ENCODE measurements around the gene TBC1D17. TPM values are rescaled to one million over a fixed set of nuclear protein-coding genes. Genes with fewer than 3 reads are reported as not detected.

TBC1D17 gene
- polyA plus RNA-seq, 2 of the 4 experiments (the other 2 are of a cell fraction) = 12.3 to 41.5 TPM

DNA sequence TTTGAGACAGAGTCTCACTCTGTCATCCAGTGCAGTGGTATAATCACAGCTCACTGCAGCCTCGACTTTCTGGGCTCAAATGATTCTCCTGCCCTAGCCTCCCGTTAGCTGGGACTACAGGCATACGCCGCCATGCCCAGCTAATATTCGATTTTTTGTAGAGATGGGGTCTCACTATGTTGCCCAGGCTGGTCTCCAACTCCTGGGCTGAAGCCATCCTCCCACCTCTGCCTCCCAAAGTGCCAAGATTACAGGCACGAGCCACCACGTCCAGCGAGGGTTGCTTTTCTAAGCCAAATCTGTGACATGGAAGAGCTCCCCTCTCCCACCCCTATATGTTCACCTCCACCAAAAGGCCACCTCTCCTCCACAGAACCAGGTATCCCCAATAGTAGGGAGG, 40.6 kb downstream of the TBC1D17 start:
- no peak for FAIRE-seq
- POLR2A ChIA-PET = interaction anchor here (3.8 kb wide), 1 partner anchor 11 kb away, joined by 22 read pairs; the partner anchor contains the start of genes ATF5 and NUP62
- 87% methylated on average over 8 of the region's 8 CpGs for WGBS (ENCODE audit: missing lambda C conversion rate)

DNA sequence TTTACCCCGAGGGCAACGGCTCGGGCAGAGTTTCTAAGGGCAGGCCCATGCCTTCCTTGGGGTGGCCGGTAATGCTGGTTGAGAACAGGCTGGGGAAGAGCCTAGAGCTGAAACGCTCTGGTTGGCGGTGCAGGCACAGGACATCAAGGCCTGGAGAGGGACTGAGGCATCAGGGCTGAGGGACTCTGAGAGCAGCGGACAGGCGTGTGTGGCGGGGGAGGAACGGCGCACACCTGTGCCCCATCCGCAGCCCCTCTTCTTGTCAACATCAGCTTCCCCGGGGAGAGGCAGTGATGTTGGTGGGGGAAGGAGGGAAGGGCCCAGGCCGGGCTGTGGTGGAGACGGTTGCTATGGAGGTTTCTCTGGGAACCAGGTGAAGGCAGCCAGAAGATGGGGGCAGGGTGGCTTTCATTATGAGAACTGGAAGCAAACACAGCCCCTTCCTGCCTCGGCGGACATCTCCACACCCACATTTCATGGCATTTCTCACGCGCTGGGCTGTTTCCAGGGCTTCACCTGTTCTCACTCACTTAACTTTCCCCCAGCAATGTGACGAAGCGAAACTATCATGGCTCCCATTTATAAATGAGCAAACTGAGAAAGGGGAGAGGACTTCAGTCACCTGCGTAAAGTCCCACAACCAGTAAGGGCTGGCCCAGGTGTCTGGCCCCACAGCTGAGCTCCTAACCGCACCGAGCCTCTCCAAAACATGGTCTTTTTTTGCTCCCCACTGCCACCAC, 43.3 kb downstream of the TBC1D17 start:
- ChIA-PET POLR2A (interaction anchor here (1.4 to 3.8 kb wide), 2 partner anchors 8 to 9 kb away, joined by 3 to 22 read pairs; partner anchors contain the start of genes ATF5 and NUP62), CTCF (interaction anchor here (1.0 to 1.4 kb wide), 2 partner anchors 17 to 21 kb away, joined by 3 to 5 read pairs; no protein-coding TSS in a partner anchor)
- Histone ChIP-seq H3K27ac (no peak overlapping the region), H3K4me3 (no peak overlapping the region), H3K4me1 (peaks cover 7% of the 10 kb centered on the region; the same call in 2 of the 3 replicates), H3K9me3 (no peaks in the 10 kb centered on the region), H3K4me2 (no peak overlapping the region)
- 93% methylated on average over 24 of the region's 24 CpGs for WGBS (ENCODE audit: missing lambda C conversion rate)
- no peak for TF ChIP-seq RNF2 (IDR thresholded peaks at IDR 0.05; ENCODE audit: borderline replicate concordance, low read depth)
- TF ChIP-seq, protein P1, sequence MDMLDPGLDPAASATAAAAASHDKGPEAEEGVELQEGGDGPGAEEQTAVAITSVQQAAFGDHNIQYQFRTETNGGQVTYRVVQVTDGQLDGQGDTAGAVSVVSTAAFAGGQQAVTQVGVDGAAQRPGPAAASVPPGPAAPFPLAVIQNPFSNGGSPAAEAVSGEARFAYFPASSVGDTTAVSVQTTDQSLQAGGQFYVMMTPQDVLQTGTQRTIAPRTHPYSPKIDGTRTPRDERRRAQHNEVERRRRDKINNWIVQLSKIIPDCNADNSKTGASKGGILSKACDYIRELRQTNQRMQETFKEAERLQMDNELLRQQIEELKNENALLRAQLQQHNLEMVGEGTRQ (IDR thresholded peaks at IDR 0.05) = no peak
- no peak for TF ChIP-seq RFX5 (IDR thresholded peaks at IDR 0.05)
- no peak for TF ChIP-seq PHF8 (IDR thresholded peaks at IDR 0.05; ENCODE audit: borderline replicate concordance, low read depth)
- TF ChIP-seq, protein P2, sequence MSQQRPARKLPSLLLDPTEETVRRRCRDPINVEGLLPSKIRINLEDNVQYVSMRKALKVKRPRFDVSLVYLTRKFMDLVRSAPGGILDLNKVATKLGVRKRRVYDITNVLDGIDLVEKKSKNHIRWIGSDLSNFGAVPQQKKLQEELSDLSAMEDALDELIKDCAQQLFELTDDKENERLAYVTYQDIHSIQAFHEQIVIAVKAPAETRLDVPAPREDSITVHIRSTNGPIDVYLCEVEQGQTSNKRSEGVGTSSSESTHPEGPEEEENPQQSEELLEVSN (IDR thresholded peaks at IDR 0.05; ENCODE audit: borderline replicate concordance, low read depth) = no peak
- no peak for TF ChIP-seq CEBPB (IDR thresholded peaks at IDR 0.05)
- no peak for TF ChIP-seq CBX2 (IDR thresholded peaks at IDR 0.05; ENCODE audit: borderline replicate concordance, low read depth)
- TF ChIP-seq, protein P3, sequence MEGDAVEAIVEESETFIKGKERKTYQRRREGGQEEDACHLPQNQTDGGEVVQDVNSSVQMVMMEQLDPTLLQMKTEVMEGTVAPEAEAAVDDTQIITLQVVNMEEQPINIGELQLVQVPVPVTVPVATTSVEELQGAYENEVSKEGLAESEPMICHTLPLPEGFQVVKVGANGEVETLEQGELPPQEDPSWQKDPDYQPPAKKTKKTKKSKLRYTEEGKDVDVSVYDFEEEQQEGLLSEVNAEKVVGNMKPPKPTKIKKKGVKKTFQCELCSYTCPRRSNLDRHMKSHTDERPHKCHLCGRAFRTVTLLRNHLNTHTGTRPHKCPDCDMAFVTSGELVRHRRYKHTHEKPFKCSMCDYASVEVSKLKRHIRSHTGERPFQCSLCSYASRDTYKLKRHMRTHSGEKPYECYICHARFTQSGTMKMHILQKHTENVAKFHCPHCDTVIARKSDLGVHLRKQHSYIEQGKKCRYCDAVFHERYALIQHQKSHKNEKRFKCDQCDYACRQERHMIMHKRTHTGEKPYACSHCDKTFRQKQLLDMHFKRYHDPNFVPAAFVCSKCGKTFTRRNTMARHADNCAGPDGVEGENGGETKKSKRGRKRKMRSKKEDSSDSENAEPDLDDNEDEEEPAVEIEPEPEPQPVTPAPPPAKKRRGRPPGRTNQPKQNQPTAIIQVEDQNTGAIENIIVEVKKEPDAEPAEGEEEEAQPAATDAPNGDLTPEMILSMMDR (IDR thresholded peaks at IDR 0.05) = no peak
- TF ChIP-seq FOSB (CRISPR knock-in tag; IDR thresholded peaks at IDR 0.05) = no peak
- no peak for TF ChIP-seq RAD21 (conservative IDR thresholded peaks at IDR 0.05 in 1 of 2, IDR thresholded peaks at IDR 0.05 in 1 of 2)
- no peak for TF ChIP-seq ZSCAN20 (CRISPR knock-in tag; IDR thresholded peaks at IDR 0.05)
- no peak for TF ChIP-seq TP53 (CRISPR knock-in tag; IDR thresholded peaks at IDR 0.05)
- no peak for TF ChIP-seq EP300 (IDR thresholded peaks at IDR 0.05)
- TF ChIP-seq POLR2AphosphoS2 (conservative IDR thresholded peaks at IDR 0.05; ENCODE audit: low read length) = no peak
- TF ChIP-seq SMC3 (IDR thresholded peaks at IDR 0.05) = no peak
- TF ChIP-seq GATA3 (IDR thresholded peaks at IDR 0.05; ENCODE audit: borderline replicate concordance) = no peak
- TF ChIP-seq, protein P4, sequence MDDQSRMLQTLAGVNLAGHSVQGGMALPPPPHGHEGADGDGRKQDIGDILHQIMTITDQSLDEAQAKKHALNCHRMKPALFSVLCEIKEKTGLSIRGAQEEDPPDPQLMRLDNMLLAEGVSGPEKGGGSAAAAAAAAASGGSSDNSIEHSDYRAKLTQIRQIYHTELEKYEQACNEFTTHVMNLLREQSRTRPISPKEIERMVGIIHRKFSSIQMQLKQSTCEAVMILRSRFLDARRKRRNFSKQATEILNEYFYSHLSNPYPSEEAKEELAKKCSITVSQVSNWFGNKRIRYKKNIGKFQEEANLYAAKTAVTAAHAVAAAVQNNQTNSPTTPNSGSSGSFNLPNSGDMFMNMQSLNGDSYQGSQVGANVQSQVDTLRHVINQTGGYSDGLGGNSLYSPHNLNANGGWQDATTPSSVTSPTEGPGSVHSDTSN (IDR thresholded peaks at IDR 0.05) = no peak
- no peak for TF ChIP-seq JUNB (IDR thresholded peaks at IDR 0.05)
- TF ChIP-seq HOXB13 (CRISPR knock-in tag; IDR thresholded peaks at IDR 0.05; ENCODE audit: low read depth) = no peak
- no peak for FAIRE-seq
- ATAC-seq = no peak
- no peak for DNase-seq (ENCODE audit: low read depth in 1 of 2, low spot score in 1 of 2)

More for the DNA sequence above, 40.6 kb downstream of the TBC1D17 start:
- TF ChIP-seq CHD4 (IDR thresholded peaks at IDR 0.05; ENCODE audit: borderline replicate concordance) (no peak), HOXA7 (CRISPR knock-in tag; IDR thresholded peaks at IDR 0.05) (no peak), HDAC2 (IDR thresholded peaks at IDR 0.05) (no peak), GATA3 (IDR thresholded peaks at IDR 0.05; ENCODE audit: borderline replicate concordance) (no peak), NR3C1 (IDR thresholded peaks at IDR 0.05) (no peak), POLR2AphosphoS2 (conservative IDR thresholded peaks at IDR 0.05; ENCODE audit: low read length) (no peak), PHF8 (IDR thresholded peaks at IDR 0.05; ENCODE audit: borderline replicate concordance, low read depth) (no peak), KDM5A (IDR thresholded peaks at IDR 0.05) (no peak), CBX8 (IDR thresholded peaks at IDR 0.05) (no peak), RNF2 (IDR thresholded peaks at IDR 0.05; ENCODE audit: borderline replicate concordance, low read depth) (no peak), HOXB13 (CRISPR knock-in tag; IDR thresholded peaks at IDR 0.05; ENCODE audit: low read depth) (no peak), RARB (CRISPR knock-in tag; IDR thresholded peaks at IDR 0.05) (no peak), CEBPB (IDR thresholded peaks at IDR 0.05) (no peak), EP300 (IDR thresholded peaks at IDR 0.05) (no peak), CBX2 (IDR thresholded peaks at IDR 0.05; ENCODE audit: borderline replicate concordance, low read depth) (no peak), NFE2L2 (conservative IDR thresholded peaks at IDR 0.05; ENCODE audit: low read length) (no peak)
- TF ChIP-seq, protein P5, sequence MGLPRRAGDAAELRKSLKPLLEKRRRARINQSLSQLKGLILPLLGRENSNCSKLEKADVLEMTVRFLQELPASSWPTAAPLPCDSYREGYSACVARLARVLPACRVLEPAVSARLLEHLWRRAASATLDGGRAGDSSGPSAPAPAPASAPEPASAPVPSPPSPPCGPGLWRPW (IDR thresholded peaks at IDR 0.05) = no peak
- TF ChIP-seq, protein P3 (IDR thresholded peaks at IDR 0.05) = no peak
- Histone ChIP-seq H3K4me3 (no peak overlapping the region), H3K4me2 (no peak overlapping the region), H3K4me1 (no peaks in the 10 kb centered on the region), H3K27ac (no peak overlapping the region), H3K9me3 (no peaks in the 10 kb centered on the region)
- CTCF ChIA-PET = interaction anchor here (0.6 to 2.2 kb wide), 5 partner anchors 10 to 28 kb away, joined by 3 to 6 read pairs (median 5); partner anchors contain the start of genes ATF5 and NUP62
- ATAC-seq (no peak), DNase-seq (ENCODE audit: low read depth in 1 of 2, low spot score in 1 of 2) (no peak)

Measured in A549 (cell line).